Stimulated activated CD4-positive, alpha-beta T cell treated with anti-CD3 and anti-CD28 coated beads, Interleukin-4, amount 100 ng/mL, for 48 hours (primary cell): ENCODE results near the gene TCHP.

ENCODE experiments used
- DNase-seq, 2 donors: peaks; one replicate each; pipeline ENCODE4 v3.0.0-alpha.2; 2020; ENCODE audit warnings: low read depth in 2 of 2

TCHP gene

GRCh38 chr12:109932878-109933503 lies 32.9 kb downstream of the TCHP start:
- DNase-seq = no peak

- DNase-seq = no peak
Observed at GRCh38 chr12:109934026-109934425, 34.0 kb downstream of the TCHP start.

DNA sequence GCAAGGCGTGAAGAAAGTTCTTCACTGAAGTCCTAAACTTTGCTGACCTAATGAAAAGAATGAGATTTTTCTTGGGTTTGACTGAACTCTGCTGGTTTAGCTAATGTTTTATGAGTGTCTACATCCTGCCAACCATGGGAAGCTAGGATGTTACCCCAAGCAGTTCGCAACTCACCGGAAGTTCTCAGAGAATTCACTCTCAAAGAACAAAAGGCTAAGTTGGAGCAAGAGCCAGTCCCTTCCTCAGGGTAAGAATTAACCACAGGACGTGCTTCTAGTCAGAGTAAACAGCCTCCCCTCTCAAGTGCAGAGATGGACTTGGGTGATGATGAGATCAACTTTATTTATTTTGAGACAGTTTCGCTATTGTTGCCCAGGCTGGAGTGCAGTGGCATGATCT lies 37.3 kb downstream of the TCHP start:
- no peak for DNase-seq

DNA sequence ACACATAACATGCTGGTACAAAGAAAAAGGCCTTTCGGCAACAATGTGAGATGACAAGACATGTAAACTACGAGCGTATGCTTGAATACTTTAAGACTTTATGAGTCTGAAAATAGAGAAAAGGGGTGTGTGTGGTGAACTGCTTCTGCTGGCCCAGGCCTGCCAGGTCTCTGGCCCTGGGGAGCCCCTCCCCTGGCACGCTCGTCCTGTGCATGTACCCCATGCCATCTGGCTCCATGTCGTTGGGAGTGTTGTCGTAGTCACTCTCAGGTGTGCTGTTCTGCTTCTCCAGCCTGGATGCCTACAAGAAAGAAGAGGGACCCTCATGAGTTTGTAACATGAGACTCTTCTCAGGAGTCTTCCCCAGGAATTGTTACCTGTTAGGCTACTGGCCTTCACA lies 38.9 kb downstream of the TCHP start:
- no peak for DNase-seq

GRCh38 chr12:109939504-109939903 lies 39.4 kb downstream of the TCHP start:
- no peak for DNase-seq

- DNase-seq = no peak
Observed at GRCh38 chr12:109940339-109940923, 40.4 kb downstream of the TCHP start.

DNA sequence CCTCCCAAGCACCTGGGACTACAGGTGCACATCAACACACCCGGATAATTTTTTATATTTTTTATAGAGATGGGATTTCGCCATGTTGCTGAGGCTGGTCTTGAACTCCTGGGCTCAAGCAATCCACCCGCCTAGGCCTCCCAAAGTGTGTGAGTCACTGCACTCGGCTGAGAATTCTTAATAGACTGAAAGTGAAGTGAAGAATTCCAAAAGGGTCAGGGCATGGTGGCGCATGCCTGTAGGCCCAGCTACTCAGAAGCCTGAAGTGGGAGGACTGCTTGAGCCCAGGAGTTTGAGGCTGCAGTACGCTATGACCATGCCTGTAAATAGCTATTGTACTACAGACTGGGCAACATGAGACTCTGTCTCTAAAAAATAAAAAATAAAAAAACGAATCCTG lies 43.7 kb downstream of the TCHP start:
- DNase-seq = no peak

GRCh38 chr12:109944561-109945359 lies 44.7 kb downstream of the TCHP start:
- no peak for DNase-seq

- no peak for DNase-seq
Observed at GRCh38 chr12:109946505-109946904, 46.4 kb downstream of the TCHP start.

- no peak for DNase-seq
Observed at GRCh38 chr12:109946913-109947312, 46.8 kb downstream of the TCHP start.

DNA sequence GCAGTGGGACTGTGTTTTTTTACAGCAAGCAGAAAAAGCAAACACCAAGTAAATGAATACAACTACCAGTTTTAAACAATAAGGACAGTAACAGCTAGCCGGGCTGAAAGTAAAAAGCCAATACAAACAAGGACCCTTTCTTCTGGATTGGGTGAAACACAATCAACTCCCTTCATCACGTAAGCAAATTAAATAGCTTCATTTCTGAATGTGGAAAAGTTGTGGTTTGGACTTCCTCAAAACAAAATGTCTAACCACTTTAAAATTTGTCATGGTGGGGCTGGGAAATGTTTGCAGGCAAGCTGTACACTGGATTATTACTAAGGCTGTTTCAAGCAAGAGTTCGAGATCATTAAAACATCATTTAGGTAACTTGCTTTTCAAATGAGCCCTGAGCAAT lies 47.4 kb downstream of the TCHP start:
- no peak for DNase-seq

DNA sequence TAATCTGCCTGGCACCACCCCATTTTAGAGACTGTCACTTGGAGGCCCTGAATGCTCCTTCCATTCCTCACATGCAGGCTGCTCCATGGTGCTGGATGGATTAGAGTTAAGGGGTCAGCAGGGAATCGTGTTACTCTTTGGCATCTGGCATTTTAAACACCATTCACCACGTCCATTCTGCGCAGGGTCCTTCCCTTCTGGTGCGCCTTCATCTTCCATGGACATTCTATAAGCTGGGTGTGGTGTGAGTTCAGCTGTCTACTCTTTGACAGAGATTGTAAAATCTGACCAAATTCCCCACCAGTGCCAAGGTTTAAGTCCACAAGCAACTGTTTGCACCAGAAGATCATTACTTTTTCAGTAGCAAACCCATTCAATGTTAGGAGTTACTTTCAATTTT lies 48.3 kb downstream of the TCHP start:
- no peak for DNase-seq

GRCh38 chr12:109949089-109949488 lies 49.0 kb downstream of the TCHP start:
- no peak for DNase-seq

DNA sequence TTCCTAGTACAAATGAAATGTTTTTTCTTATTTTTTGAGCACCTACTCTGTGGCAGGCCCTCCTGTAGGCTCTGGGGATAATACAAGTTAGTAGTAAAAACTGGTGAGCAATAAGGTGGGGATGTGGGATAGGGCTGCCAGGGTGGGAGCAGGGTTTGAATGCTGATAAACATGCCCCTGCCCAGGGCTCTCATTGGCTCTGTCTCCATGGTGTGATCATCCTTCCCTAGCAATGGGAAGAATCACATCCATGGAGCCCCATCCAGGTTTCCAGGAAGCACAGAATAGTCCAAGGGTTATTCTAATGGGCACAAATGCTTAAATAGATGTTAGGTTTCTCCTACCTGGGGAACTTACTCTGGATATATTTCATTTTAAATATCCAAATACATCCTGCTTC lies 50.6 kb downstream of the TCHP start:
- no peak for DNase-seq

DNA sequence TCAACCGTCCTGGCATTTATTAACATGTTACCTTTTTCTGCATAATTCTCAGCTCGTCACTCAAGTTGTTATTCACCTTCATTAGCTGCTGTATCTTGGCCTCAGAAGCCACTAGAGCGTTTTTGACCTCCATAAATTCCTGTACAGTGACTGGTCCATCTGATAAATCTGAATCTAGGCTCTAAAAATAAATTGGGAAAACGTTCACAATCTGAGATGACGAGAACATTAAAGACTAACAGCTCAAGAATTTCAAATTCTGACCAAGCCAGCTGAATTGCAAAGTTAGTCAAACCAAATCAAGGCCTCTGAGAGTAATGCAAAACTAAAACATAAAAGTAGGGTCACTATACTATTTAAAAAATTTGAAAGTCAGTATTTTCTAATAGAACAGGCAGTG lies 51.1 kb downstream of the TCHP start:
- DNase-seq = no peak

DNA sequence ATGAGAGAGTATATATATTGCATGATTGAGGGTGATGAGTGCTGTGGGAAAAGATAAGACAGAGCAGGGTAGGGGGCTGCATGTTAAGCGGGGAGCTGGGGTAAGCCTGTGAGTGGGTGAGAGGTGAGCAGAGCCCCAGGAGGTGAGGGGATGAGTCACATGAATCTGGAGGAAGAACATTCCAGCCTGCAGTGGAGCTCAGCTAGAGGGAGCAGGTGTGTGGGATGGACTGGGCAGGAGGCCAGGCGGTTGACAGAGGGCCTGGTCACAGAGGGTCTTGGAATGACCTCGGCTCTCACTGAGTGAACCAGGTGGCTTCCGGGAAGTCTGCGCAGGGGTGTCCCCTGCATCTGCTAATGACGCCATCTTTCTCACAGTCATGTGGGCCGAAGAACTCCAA lies 51.7 kb downstream of the TCHP start:
- no peak for DNase-seq

GRCh38 chr12:109952160-109952858 lies 52.2 kb downstream of the TCHP start:
- DNase-seq = no peak

GRCh38 chr12:109952873-109953272 lies 52.8 kb downstream of the TCHP start:
- no peak for DNase-seq

DNA sequence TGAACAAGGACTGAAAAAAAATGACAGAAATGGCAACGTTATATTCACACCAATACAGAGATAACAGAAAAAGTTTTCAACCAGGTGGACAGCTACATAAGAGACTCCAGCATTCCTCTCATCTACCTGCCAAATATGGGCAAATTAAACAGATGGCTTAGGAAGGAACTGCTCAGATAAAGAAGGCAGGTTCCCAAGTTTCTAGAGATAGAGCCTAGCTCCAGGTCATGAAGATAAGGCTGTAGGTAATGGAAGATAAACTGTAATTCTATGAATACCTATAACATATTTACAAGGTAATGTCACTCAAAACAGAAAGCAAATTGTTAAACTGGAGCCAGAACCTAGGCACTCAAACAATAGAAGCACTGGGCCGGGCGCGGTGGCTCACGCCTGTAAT lies 53.6 kb downstream of the TCHP start:
- DNase-seq = no peak

DNA sequence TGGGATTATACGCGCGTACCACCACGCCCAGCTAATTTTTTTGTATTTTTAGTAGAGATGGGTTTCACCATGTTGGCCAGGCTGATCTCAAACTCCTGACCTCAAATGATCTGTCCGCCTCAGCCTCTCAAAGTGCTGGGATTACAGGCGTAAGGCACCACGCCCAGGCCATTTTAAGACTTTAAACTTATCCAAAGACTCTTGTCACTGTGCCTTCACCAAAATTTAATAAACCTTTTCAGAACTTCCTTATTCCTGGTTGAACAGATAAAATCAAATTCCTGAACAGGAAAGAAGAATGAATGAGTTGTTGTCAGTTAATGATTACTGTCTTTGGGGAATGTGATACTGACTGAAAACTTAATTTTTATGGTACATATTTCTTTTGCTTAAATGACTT lies 58.3 kb downstream of the TCHP start:
- no peak for DNase-seq

- DNase-seq = no peak
Observed at GRCh38 chr12:109959411-109960093, 59.5 kb downstream of the TCHP start.

DNA sequence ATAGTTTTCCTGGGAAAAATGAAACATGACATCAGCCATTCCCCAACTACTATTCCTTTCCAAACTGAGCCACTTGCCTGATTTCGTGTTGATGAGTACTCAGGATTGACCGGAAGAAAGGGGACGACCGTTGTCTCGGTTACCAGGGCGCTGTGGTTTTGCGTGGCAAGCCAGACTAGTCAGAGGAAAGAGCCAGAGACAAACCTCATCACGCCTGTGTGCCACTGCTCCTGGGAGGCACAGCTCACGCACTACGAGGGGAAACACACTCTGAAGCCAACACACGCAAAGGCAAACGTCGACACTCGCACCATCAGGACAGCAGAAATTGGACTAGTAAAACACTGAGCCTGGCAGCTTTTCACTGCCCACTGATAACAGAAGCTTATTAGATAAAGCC lies 61.1 kb downstream of the TCHP start:
- no peak for DNase-seq
